Activated T-cell treated with anti-CD3 and anti-CD28 coated beads, Interleukin-2, amount 50 U/mL, for 24 hours (primary cell): Measurements from ENCODE around the gene NPSR1.
"Not testable (repeated sequence)": the region's sequence is repeated elsewhere in the genome, so short reads cannot be mapped to it uniquely, and the experiment has no call there.

Experiments
- DNase-seq: peaks from one replicate; pipeline ENCODE4 v3.0.0-alpha.2; 2020
- H3K27ac Mint-ChIP-seq: 2 replicates; pipeline ENCODE4 v1.8.0; 2020; ENCODE audit warnings: mild to moderate bottlenecking, mixed read lengths
- H3K27me3 Mint-ChIP-seq: 2 replicates; pipeline ENCODE4 v1.8.0; 2020; ENCODE audit warnings: mixed read lengths
- H3K36me3 Mint-ChIP-seq: 2 replicates; pipeline ENCODE4 v1.8.0; 2020; ENCODE audit warnings: low read depth, mixed read lengths
- H3K4me1 Mint-ChIP-seq: 2 replicates; pipeline ENCODE4 v1.8.0; 2020; ENCODE audit warnings: low read depth, mixed read lengths
- H3K4me3 Mint-ChIP-seq: 2 replicates; pipeline ENCODE4 v1.8.0; 2020; ENCODE audit warnings: mild to moderate bottlenecking, moderate library complexity, mixed read lengths
- H3K9me3 Mint-ChIP-seq: 2 replicates; pipeline ENCODE4 v1.8.0; 2020; ENCODE audit warnings: mixed read lengths

NPSR1 gene

GRCh38 chr7:34657632-34658268 lies at the start of gene NPSR1:
TSS of gene NPSR1 (plus strand) at chr7:34658218. CDS start at chr7:34658413, 195 bp downstream.
- Mint-ChIP-seq H3K27me3 (no peaks in the 10 kb centered on the region), H3K4me1 (no peaks in the 10 kb centered on the region), H3K36me3 (no peaks in the 10 kb centered on the region), H3K27ac (no peak within 1 kb of the TSS), H3K4me3 (no peak within 1 kb of the TSS), H3K9me3 (no peaks in the 10 kb centered on the region)
- no peak for DNase-seq

- Mint-ChIP-seq H3K4me1 (no peaks in the 10 kb centered on the region), H3K9me3 (peaks cover 6% of the 10 kb centered on the region), H3K4me3 (no peak overlapping the region), H3K36me3 (no peaks in the 10 kb centered on the region), H3K27me3 (no peaks in the 10 kb centered on the region), H3K27ac (no peak overlapping the region)
- DNase-seq: no peak
These were observed 45.4 kb upstream of the NPSR1 start for GRCh38 chr7:34612661-34613060.

GRCh38 chr7:34620425-34620824 lies 37.6 kb upstream of the NPSR1 start:
- H3K9me3 Mint-ChIP-seq: peaks cover 2% of the 10 kb centered on the region

GRCh38 chr7:34622182-34622581 lies 35.8 kb upstream of the NPSR1 start:
- no peaks in the 10 kb centered on the region for H3K36me3 Mint-ChIP-seq
- no peaks in the 10 kb centered on the region for H3K9me3 Mint-ChIP-seq
- no peaks in the 10 kb centered on the region for H3K4me1 Mint-ChIP-seq
- DNase-seq: no peak
- H3K4me3 Mint-ChIP-seq: no peak overlapping the region
- H3K27ac Mint-ChIP-seq: no peak overlapping the region
- H3K27me3 Mint-ChIP-seq: no peaks in the 10 kb centered on the region

More at GRCh38 chr7:34620425-34620824, 37.6 kb upstream of the NPSR1 start:
- Mint-ChIP-seq H3K4me1 (no peaks in the 10 kb centered on the region), H3K36me3 (no peaks in the 10 kb centered on the region), H3K27ac (no peak overlapping the region), H3K27me3 (no peaks in the 10 kb centered on the region), H3K4me3 (no peak overlapping the region)
- DNase-seq: no peak

GRCh38 chr7:34622771-34623250 lies 35.2 kb upstream of the NPSR1 start:
- no peaks in the 10 kb centered on the region for H3K27me3 Mint-ChIP-seq
- no peak for DNase-seq
- H3K4me3 Mint-ChIP-seq: no peak overlapping the region
- no peaks in the 10 kb centered on the region for H3K9me3 Mint-ChIP-seq
- no peaks in the 10 kb centered on the region for H3K36me3 Mint-ChIP-seq
- no peaks in the 10 kb centered on the region for H3K4me1 Mint-ChIP-seq
- H3K27ac Mint-ChIP-seq: no peak overlapping the region

GRCh38 chr7:34628618-34629017 lies 29.4 kb upstream of the NPSR1 start:
- H3K4me1 Mint-ChIP-seq: not testable (repeated sequence)

GRCh38 chr7:34652809-34653208 lies 5.2 kb upstream of the NPSR1 start:
- H3K27me3 Mint-ChIP-seq: no peaks in the 10 kb centered on the region

More at GRCh38 chr7:34628618-34629017, 29.4 kb upstream of the NPSR1 start:
- not testable (repeated sequence) for DNase-seq, H3K36me3 Mint-ChIP-seq, H3K9me3 Mint-ChIP-seq, H3K27me3 Mint-ChIP-seq, H3K27ac Mint-ChIP-seq, H3K4me3 Mint-ChIP-seq

GRCh38 chr7:34653787-34654186 lies 4.2 kb upstream of the NPSR1 start:
- Mint-ChIP-seq H3K4me1 (no peaks in the 10 kb centered on the region), H3K9me3 (no peaks in the 10 kb centered on the region), H3K27me3 (no peaks in the 10 kb centered on the region), H3K4me3 (no peak overlapping the region), H3K36me3 (no peaks in the 10 kb centered on the region), H3K27ac (no peak overlapping the region)
- no peak for DNase-seq

More at GRCh38 chr7:34652809-34653208, 5.2 kb upstream of the NPSR1 start:
- Mint-ChIP-seq H3K27ac (no peak overlapping the region), H3K9me3 (no peaks in the 10 kb centered on the region), H3K4me1 (no peaks in the 10 kb centered on the region), H3K4me3 (no peak overlapping the region), H3K36me3 (no peaks in the 10 kb centered on the region)
- DNase-seq: no peak

GRCh38 chr7:34655384-34655783 lies 2.6 kb upstream of the NPSR1 start:
- no peaks in the 10 kb centered on the region for H3K4me1 Mint-ChIP-seq
- no peak for DNase-seq
- no peak overlapping the region for H3K27ac Mint-ChIP-seq
- no peaks in the 10 kb centered on the region for H3K9me3 Mint-ChIP-seq
- H3K27me3 Mint-ChIP-seq: no peaks in the 10 kb centered on the region
- no peaks in the 10 kb centered on the region for H3K36me3 Mint-ChIP-seq
- H3K4me3 Mint-ChIP-seq: no peak overlapping the region

GRCh38 chr7:34656041-34656440 lies 2.0 kb upstream of the NPSR1 start:
- Mint-ChIP-seq H3K9me3 (no peaks in the 10 kb centered on the region), H3K27ac (no peak overlapping the region), H3K36me3 (no peaks in the 10 kb centered on the region), H3K4me3 (no peak overlapping the region), H3K4me1 (no peaks in the 10 kb centered on the region), H3K27me3 (no peaks in the 10 kb centered on the region)
- no peak for DNase-seq

GRCh38 chr7:34659472-34660075 lies 1.6 kb downstream of the NPSR1 start:
- Mint-ChIP-seq H3K4me1 (no peaks in the 10 kb centered on the region), H3K9me3 (no peaks in the 10 kb centered on the region), H3K4me3 (no peak overlapping the region), H3K27ac (no peak overlapping the region), H3K36me3 (no peaks in the 10 kb centered on the region), H3K27me3 (no peaks in the 10 kb centered on the region)
- no peak for DNase-seq

GRCh38 chr7:34662058-34662708 lies 4.2 kb downstream of the NPSR1 start:
- Mint-ChIP-seq H3K36me3 (no peaks in the 10 kb centered on the region), H3K4me1 (no peaks in the 10 kb centered on the region), H3K9me3 (no peaks in the 10 kb centered on the region), H3K27me3 (peaks cover 4% of the 10 kb centered on the region), H3K4me3 (no peak overlapping the region), H3K27ac (no peak overlapping the region)
- no peak for DNase-seq

GRCh38 chr7:34664755-34665154 lies 6.7 kb downstream of the NPSR1 start:
- no peaks in the 10 kb centered on the region for H3K36me3 Mint-ChIP-seq
- no peak overlapping the region for H3K27ac Mint-ChIP-seq
- peaks cover 8% of the 10 kb centered on the region for H3K27me3 Mint-ChIP-seq
- no peak overlapping the region for H3K4me3 Mint-ChIP-seq
- no peak for DNase-seq
- H3K9me3 Mint-ChIP-seq: no peaks in the 10 kb centered on the region
- H3K4me1 Mint-ChIP-seq: no peaks in the 10 kb centered on the region

GRCh38 chr7:34672430-34672829 lies 14.4 kb downstream of the NPSR1 start:
- Mint-ChIP-seq H3K36me3 (no peaks in the 10 kb centered on the region), H3K27me3 (peaks cover 4% of the 10 kb centered on the region), H3K9me3 (no peaks in the 10 kb centered on the region), H3K4me3 (no peak overlapping the region), H3K4me1 (no peaks in the 10 kb centered on the region), H3K27ac (no peak overlapping the region)
- DNase-seq: no peak

- H3K27me3 Mint-ChIP-seq: peaks cover 4% of the 10 kb centered on the region
- H3K4me3 Mint-ChIP-seq: no peak overlapping the region
- no peak for DNase-seq
- no peaks in the 10 kb centered on the region for H3K36me3 Mint-ChIP-seq
- no peaks in the 10 kb centered on the region for H3K9me3 Mint-ChIP-seq
- H3K4me1 Mint-ChIP-seq: no peaks in the 10 kb centered on the region
- no peak overlapping the region for H3K27ac Mint-ChIP-seq
These were observed 15.0 kb downstream of the NPSR1 start for GRCh38 chr7:34673066-34673465.
